ENCODE results near the gene SHISA9.

DNA sequence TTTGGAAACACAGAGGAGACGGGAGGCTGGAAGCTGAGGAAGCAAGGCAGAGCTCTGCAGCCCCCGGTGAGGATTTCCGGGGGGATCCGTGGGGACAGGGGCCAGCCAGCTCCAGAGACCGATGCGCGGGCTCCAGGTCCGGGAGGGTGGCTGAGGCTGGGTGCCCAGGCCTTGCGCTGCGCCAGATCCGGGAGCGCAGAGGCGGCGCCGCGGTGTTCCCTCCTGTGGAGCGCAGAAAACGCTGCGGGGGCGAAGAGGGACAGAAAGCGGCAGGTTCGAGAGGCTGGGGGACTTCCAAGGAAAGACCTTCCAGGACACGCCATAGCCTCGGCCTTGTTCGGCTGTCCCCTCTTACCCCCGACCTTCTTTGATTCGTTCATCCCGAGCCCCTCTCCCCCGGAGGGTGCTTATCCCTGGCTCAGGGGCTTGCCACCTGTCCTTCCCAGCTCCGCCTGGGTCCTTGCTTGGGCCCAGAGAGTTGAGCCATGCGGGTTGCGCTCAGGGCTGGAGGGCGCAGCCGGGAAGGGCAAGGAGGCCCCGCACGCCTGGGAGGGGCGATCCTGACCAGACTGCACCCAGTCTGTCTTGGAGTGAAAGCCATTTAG, 697 bp upstream of the SHISA9 start:
- TF ChIP-seq, protein P1, sequence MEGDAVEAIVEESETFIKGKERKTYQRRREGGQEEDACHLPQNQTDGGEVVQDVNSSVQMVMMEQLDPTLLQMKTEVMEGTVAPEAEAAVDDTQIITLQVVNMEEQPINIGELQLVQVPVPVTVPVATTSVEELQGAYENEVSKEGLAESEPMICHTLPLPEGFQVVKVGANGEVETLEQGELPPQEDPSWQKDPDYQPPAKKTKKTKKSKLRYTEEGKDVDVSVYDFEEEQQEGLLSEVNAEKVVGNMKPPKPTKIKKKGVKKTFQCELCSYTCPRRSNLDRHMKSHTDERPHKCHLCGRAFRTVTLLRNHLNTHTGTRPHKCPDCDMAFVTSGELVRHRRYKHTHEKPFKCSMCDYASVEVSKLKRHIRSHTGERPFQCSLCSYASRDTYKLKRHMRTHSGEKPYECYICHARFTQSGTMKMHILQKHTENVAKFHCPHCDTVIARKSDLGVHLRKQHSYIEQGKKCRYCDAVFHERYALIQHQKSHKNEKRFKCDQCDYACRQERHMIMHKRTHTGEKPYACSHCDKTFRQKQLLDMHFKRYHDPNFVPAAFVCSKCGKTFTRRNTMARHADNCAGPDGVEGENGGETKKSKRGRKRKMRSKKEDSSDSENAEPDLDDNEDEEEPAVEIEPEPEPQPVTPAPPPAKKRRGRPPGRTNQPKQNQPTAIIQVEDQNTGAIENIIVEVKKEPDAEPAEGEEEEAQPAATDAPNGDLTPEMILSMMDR (IDR thresholded peaks at IDR 0.05), result no peak
- TF ChIP-seq POLR2A (IDR thresholded peaks at IDR 0.05), result no peak
